Smooth muscle cell of trachea (primary cell): ENCODE results near the gene KRTAP2-2. TPM values are rescaled to one million over a fixed set of nuclear protein-coding genes. Genes with fewer than 3 reads are reported as not detected.

Source experiments
- total RNA-seq: library from RNA; depleted of rRNA; stranded (reverse); fragments of >200 nt; gene quantifications from 2 replicates; pipeline ENCODE4 v1.2.1, GENCODE V29; 2014

Gene KRTAP2-2, protein sequence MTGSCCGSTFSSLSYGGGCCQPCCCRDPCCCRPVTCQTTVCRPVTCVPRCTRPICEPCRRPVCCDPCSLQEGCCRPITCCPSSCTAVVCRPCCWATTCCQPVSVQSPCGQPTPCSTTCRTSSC
- not detected in 2 replicates for total RNA-seq

GRCh38 chr17:41055130-41055529 lies at the start of gene KRTAP2-2:
Gene KRTAP2-2, minus strand, starts transcription at chr17:41055230. Its CDS starts 19 bp downstream, at chr17:41055211.

GRCh38 chr17:41101586-41102259 lies 46.7 kb upstream of the KRTAP2-2 start, which contains the start of gene KRTAP4-16:
Gene KRTAP4-16, minus strand, starts transcription at chr17:41102209. Its CDS starts 0 bp downstream, at chr17:41102209.

DNA sequence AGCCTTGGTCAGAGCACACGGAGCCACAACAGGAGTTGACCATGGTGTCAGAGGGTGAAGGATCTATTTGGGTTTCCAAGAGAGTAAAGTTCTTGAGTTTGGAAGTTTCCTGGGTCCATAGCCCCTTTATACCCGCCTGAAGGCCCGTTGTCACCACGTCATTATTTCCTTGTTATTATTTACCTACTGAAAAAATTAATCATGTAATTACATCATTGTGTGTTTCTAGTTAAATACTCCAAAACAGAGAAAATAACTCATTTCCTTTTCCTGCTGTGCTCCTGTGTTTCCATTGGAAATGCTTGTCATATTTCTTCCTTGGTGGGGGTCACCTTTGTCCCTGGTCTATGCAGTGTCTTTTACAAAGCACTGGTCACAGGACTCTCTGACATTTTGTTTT lies 43.0 kb upstream of the KRTAP2-2 start, which contains the start of gene KRTAP4-8:
KRTAP4-8 (minus strand) TSS at position 101 of the 400 bp plus-strand sequence; CDS start at position 43, 58 bp downstream.

GRCh38 chr17:41084100-41084856 lies 29.2 kb upstream of the KRTAP2-2 start, which contains the start of gene KRTAP4-7:
Gene KRTAP4-7, plus strand, starts transcription at chr17:41084150. Its CDS starts 57 bp downstream, at chr17:41084207.

GRCh38 chr17:41065829-41066624 lies 11.0 kb upstream of the KRTAP2-2 start, which contains the start of gene KRTAP2-4:
Gene KRTAP2-4, minus strand, starts transcription at chr17:41065879. Its CDS starts 34 bp downstream, at chr17:41065845.

GRCh38 chr17:41060052-41060604 lies 5.1 kb upstream of the KRTAP2-2 start, which contains the start of gene KRTAP2-3:
Gene KRTAP2-3, minus strand, starts transcription at chr17:41060114. Its CDS starts 64 bp downstream, at chr17:41060050.

GRCh38 chr17:41046735-41047465 lies 8.1 kb downstream of the KRTAP2-2 start, which contains the start of gene KRTAP2-1:
Gene KRTAP2-1, minus strand, starts transcription at chr17:41047316. Its CDS starts 49 bp downstream, at chr17:41047267.

GRCh38 chr17:41040783-41041571 lies 14.1 kb downstream of the KRTAP2-2 start, which contains the start of gene KRTAP1-1:
Gene KRTAP1-1, minus strand, starts transcription at chr17:41041450. Its CDS starts 53 bp downstream, at chr17:41041397.

DNA sequence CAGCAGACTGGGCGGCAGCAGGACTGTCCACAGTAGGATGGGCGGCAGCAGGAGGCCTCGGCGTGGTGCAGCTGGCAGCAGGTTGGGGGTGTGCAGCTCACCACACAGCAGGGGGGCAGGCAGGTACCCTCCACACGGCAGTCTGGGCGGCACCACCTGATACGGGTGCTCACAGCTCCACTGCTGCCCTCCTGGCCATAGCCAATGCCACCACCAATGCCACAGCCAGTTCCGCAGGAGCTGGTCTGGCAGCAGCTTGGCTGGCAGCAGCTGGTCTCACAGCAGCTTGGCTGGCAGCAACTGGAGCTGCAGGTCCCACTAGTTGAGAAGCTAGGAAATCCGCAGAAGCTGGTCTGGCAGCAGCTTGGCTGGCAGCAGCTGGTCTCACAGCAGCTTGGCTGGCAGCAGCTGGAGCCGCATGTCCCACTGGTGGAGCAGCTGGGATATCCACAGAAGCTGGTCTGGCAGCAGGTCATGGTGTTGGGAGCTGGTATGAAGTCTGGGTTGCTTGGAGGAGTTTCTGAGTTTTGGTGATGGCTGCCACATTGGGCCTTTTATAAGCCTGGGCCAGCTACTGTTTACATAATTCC lies 20.6 kb downstream of the KRTAP2-2 start, which contains the start of gene KRTAP1-3:
KRTAP1-3 (minus strand) TSS at position 529 of the 590 bp plus-strand sequence; CDS start at position 476, 53 bp downstream.

GRCh38 chr17:41029633-41030245 lies 25.3 kb downstream of the KRTAP2-2 start, which contains the start of gene KRTAP1-4:
Gene KRTAP1-4, minus strand, starts transcription at chr17:41030195. Its CDS starts 117 bp downstream, at chr17:41030078.

GRCh38 chr17:41026715-41027471 lies 28.1 kb downstream of the KRTAP2-2 start, which contains the start of gene KRTAP1-5:
Gene KRTAP1-5, minus strand, starts transcription at chr17:41027208. Its CDS starts 53 bp downstream, at chr17:41027155.

DNA sequence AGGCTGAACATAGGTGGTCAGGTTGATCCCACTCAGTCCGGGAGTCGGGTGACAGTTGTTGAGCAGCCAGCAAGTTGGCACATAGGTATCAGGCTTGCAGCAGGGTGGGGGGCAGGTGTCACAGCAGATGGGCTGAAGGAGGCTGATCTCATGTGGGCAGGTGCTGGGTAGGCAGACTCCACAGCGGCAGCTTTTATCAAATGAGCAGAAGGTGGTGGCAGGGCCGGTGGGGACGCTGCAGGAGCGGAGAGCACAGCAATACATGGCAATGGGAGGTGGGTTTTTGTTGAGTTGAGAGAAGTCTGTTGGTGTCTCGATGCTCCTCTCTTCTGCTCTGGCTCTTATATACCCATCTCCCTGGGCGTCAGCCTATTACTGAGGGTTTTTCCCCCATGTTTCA lies 46.2 kb downstream of the KRTAP2-2 start, which contains the start of gene KRTAP3-1:
KRTAP3-1 (minus strand) TSS at position 318 of the 400 bp plus-strand sequence; CDS start at position 264, 54 bp downstream.

Other genes with a start within 250 kb of the KRTAP2-2 start
- 1.5 and 3.5 TPM in 2 replicates for gene KRT10, start 232.6 kb downstream of the KRTAP2-2 start, total RNA-seq
- gene KRT12, start 188.0 kb downstream of the KRTAP2-2 start, total RNA-seq = not detected in 2 replicates
- not detected in 2 replicates for gene KRT20, start 170.0 kb downstream of the KRTAP2-2 start, total RNA-seq
- gene KRT23, start 117.6 kb downstream of the KRTAP2-2 start, total RNA-seq = 0.17 and 0.87 TPM in 2 replicates
- gene KRT39, start 88.3 kb downstream of the KRTAP2-2 start, total RNA-seq = not detected in 2 replicates
- not detected in 2 replicates for gene KRT40, start 70.9 kb downstream of the KRTAP2-2 start, total RNA-seq
- not detected in 2 replicates for gene KRTAP3-3, start 61.1 kb downstream of the KRTAP2-2 start, total RNA-seq
- not detected in 2 replicates for gene KRTAP3-2, start 55.3 kb downstream of the KRTAP2-2 start, total RNA-seq
- gene KRTAP3-1, start 46.1 kb downstream of the KRTAP2-2 start, total RNA-seq = not detected in 2 replicates
- 2.2 TPM in 1 of 2 replicates, not detected in the other for gene KRTAP1-5, start 28.0 kb downstream of the KRTAP2-2 start, total RNA-seq
- not detected in 2 replicates for gene KRTAP1-4, start 25.0 kb downstream of the KRTAP2-2 start, total RNA-seq
- not detected in 2 replicates for gene KRTAP1-3, start 20.4 kb downstream of the KRTAP2-2 start, total RNA-seq
- gene KRTAP1-1, start 13.8 kb downstream of the KRTAP2-2 start, total RNA-seq = not detected in 2 replicates
- not detected in 2 replicates for gene KRTAP2-1, start 7.9 kb downstream of the KRTAP2-2 start, total RNA-seq
- gene KRTAP2-3, start 4.9 kb upstream of the KRTAP2-2 start, total RNA-seq = not detected in 2 replicates
- not detected in 2 replicates for gene KRTAP2-4, start 10.6 kb upstream of the KRTAP2-2 start, total RNA-seq
- gene KRTAP4-7, start 28.9 kb upstream of the KRTAP2-2 start, total RNA-seq = not detected in 2 replicates
- gene KRTAP4-8, start 42.9 kb upstream of the KRTAP2-2 start, total RNA-seq = not detected in 2 replicates
- gene KRTAP4-16, start 47.0 kb upstream of the KRTAP2-2 start, total RNA-seq = not detected in 2 replicates
- gene KRTAP4-9, start 50.2 kb upstream of the KRTAP2-2 start, total RNA-seq = not detected in 2 replicates
- not detected in 2 replicates for gene KRTAP4-11, start 63.1 kb upstream of the KRTAP2-2 start, total RNA-seq
- gene KRTAP4-12, start 69.0 kb upstream of the KRTAP2-2 start, total RNA-seq = not detected in 2 replicates
- gene KRTAP4-6, start 85.3 kb upstream of the KRTAP2-2 start, total RNA-seq = not detected in 2 replicates
- gene KRTAP4-5, start 94.6 kb upstream of the KRTAP2-2 start, total RNA-seq = not detected in 2 replicates
- gene KRTAP4-4, start 105.5 kb upstream of the KRTAP2-2 start, total RNA-seq = not detected in 2 replicates
- not detected in 2 replicates for gene KRTAP4-3, start 113.0 kb upstream of the KRTAP2-2 start, total RNA-seq
- not detected in 2 replicates for gene KRTAP4-2, start 123.0 kb upstream of the KRTAP2-2 start, total RNA-seq
- not detected in 2 replicates for gene KRTAP4-1, start 129.7 kb upstream of the KRTAP2-2 start, total RNA-seq
- not detected in 2 replicates for gene KRTAP9-1, start 134.7 kb upstream of the KRTAP2-2 start, total RNA-seq
- not detected in 2 replicates for gene KRTAP9-2, start 171.4 kb upstream of the KRTAP2-2 start, total RNA-seq
- gene KRTAP9-3, start 177.2 kb upstream of the KRTAP2-2 start, total RNA-seq = not detected in 2 replicates
- gene KRTAP9-8, start 182.8 kb upstream of the KRTAP2-2 start, total RNA-seq = not detected in 2 replicates
- not detected in 2 replicates for gene KRTAP9-4, start 194.5 kb upstream of the KRTAP2-2 start, total RNA-seq
- not detected in 2 replicates for gene KRTAP9-9, start 200.2 kb upstream of the KRTAP2-2 start, total RNA-seq
- not detected in 2 replicates for gene KRTAP9-6, start 210.1 kb upstream of the KRTAP2-2 start, total RNA-seq
- not detected in 2 replicates for gene KRTAP9-7, start 220.5 kb upstream of the KRTAP2-2 start, total RNA-seq
- not detected in 2 replicates for gene KRTAP29-1, start 247.6 kb upstream of the KRTAP2-2 start, total RNA-seq